GM19023 (cell line): ENCODE data around the gene HSPE1.
"Not testable (repeated sequence)": the region's sequence is repeated elsewhere in the genome, so short reads cannot be mapped to it uniquely, and the experiment has no call there.

Experiments used
- ATAC-seq: cut with Tn5 transposase; IDR thresholded peaks from one replicate; pipeline ENCODE4 v1.9.1; 2021; ENCODE audit warnings: mild to moderate bottlenecking, moderate library complexity; ENCODE audit not compliant: unreplicated experiment

The HSPE1 gene

DNA sequence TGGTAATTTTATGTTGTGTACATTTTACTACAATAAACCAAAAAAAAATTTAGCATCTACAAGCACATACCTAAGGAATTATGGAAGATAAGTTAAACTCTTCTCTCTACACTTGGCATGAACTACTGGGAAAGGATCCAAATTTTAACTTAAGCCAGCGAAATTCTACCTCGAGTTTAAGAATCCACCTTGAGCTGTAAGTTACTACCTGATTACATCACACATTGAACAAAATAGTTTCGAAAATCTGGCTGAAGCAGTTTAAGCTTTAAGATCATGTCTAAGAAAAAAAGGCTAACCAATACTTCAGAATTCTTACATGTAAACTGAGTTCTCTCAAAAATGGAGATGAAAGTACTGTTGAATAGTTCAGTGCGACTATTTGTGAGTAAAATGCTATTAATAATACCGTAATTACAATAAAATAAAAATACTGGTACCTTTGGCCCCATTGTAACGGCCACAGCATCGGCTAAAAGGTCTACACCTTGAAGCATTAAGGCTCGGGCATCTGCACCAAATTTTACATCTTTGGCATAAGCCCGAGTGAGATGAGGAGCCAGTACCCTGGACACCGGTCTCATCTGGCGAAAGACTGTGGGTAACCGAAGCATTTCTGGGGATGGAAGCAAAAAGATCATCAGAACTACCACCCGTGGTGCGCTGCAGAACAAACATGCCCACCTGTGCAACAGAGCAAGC is 1.8 kb upstream of the HSPE1 start:
- no peak for ATAC-seq

DNA sequence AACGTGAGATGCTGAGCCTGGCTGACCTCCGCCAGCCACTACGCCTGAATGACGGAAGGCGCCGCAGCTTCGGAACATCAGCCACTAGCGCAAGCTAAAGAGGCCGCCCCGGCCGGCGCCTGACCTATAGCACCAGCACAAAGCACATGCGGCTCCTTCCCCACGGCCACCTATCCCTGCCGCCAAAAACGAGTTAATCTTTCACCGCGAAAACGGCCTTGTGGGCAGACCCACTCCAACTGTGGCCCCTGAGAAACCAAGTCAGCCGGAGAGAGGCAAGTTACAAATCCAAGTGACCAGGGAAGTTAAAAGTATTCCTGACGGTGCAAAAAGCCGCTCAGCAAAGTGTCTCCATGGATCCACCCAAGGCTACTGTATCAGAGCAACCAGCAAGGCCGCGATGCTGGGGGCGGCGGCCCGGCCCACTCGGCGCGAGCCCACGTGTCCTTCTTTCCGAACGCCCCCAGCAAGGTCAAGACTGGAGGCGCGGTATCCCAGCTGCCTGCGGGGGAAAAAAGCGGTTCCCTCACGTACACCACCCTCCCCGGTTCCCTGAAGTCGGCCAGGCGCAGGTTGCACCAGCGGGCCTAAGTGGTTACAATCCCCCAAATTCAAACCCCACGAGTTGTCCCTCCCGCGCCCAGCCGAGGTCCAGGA is 1.1 kb upstream of the HSPE1 start:
- ATAC-seq, result peak; percentile 13

DNA sequence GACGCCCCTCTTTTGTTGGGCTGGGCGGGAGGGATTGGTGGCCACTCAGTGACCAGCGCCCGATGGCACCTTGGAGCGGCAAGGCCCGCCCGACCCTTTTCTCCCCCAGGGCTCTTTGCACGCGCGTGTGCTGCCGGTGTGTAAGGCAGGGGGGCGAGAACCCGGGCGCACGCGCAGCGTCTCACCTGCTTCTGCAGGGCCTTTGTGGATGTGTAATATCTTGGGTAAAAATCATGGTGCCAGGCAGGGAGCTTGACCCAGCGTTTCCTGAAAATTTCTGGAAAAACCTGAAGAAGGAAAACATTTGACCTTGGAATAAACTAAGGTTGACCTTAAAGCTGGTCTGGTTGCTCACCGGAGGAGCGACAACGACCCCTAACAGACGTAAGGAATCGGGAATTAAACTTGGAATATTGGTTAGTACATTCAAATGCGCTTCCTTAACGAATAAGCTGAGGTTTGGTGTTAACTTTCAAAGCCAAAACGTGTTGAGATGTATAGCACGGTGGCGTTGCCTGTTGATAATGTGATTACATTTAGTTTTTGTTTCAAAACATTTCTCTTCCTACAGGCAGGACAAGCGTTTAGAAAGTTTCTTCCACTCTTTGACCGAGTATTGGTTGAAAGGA is 438 bp downstream of the HSPE1 start:
- ATAC-seq, result peak; percentile 8

DNA sequence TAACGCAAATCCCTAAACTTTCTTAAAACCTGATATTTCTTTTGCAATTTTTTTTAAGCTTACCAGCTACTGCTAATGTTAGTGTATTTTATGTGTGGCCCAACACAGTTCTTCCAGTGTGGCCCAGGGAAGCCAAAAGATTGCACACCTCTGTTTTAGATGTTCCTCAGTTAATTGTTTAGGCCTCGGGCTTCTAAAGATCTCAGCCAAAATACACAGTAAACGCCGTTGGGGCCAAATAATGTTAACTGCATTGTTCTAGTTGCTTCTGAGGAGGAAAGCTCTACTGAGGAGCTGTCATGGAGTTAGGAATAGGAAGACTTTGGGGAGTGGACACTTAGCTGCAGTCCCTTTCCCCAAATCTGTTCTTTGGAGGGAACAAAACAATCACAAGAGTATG is 2.0 kb downstream of the HSPE1 start:
- ATAC-seq, result no peak

DNA sequence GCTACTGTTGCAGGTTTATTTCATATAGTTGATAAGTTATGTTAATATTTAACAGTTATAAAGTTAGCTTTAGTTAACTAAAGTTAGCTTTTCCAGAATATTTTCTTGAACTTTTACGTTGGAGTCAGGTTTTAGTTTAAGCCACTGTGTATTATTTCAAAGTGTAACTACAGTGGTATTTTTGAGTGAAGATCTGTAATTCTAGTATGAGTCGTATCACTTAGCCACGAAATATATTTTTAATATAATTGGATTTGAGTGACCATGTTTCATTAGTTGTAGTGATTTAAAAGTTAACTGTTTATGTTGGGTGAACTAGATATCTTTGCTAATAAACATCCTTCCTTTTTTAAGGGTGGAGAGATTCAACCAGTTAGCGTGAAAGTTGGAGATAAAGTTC is 2.5 kb downstream of the HSPE1 start:
- no peak for ATAC-seq

DNA sequence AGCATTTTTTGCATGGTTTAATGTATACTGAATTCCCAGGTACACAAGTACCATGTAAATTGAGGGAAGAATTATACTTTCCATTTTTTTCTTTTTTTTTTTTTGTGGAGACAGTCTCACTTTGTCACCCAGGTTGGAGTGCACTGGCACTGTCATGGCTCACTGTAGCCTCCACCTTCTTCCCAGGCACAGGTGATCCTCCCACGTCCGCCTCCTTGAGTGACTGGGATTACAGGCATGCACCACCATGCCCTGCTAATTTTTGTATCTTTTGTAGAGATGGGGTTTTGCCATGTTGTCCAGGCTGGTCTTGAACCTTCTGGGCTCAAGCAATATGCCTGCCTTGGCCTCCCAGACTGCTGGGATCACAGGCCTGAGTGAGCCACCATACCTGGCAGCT is 3.8 kb downstream of the HSPE1 start:
- no peak for ATAC-seq

DNA sequence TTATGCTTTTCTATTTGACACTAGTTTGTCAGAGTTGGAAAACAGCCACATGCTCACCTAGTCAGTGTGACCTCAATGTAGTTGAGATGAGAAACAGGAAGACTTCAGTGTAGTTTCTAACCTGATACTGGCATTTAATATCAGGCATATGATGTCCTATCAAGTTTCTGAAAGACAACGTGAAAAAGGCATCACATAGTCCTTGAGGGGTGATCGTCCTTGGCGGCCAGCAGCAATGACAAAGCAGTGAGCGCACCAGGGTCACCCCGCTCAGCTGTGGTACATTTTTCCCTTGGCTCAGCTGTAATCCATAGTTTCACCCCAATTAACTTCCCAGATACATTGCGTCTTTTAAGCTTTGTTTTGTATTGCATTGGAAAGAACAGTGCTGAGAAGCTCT is 4.3 kb downstream of the HSPE1 start:
- ATAC-seq, result no peak

DNA sequence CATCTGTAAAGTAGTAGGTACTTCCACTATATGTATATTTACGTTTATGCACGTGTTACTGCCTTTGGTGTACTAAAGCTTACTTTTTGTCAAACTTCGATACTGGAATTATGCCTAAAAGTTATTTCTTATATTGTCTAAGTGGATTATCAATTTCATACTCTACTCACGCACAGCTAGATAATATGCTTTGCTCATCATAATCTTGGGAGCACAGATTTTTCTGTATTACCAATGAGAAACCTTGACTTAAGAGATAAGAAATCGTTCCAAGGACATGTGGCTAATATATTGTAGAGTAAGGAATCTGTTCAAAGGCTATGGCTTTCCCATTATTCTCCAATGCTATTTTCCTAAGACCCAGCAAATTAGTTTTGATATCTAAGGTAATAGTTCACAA is 6.5 kb downstream of the HSPE1 start:
- no peak for ATAC-seq

DNA sequence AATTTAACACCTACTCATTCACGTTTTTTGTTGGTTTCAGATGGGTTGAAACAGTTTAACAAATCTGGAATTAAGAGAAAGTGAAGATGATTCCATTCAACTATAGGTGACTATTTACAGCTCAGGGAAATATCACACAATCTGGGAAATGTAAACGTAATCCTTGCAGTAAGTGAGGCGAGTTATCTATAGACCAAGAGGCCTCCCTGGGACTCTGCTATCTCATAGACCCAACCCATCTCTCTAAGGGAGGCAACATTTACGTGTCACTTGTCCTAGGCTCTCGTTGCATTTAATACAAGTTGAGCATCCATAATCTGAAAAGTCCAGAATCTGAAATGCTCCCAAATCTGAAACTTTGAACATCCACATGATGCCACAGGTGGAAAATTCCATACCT is 13.7 kb downstream of the HSPE1 start:
- ATAC-seq, result no peak

DNA sequence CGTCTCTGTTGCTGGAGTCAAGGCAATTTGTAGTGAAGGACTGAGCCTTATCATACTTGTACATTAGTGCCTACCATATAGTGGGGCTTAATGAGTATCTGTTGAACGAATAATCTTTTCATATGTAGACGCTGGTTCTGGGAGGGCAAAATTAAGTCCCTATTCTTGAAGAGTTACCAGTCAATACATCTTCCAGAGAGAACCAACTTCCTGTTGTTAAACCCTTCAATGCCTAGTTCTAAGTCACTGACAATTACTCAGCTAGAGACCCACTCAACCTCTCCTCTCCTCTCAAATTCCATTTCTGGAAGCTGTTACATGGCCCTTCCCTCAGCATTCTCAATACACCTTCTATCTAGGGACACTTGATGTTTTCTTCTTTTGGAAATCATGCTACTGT is 14.6 kb downstream of the HSPE1 start:
- ATAC-seq, result no peak

DNA sequence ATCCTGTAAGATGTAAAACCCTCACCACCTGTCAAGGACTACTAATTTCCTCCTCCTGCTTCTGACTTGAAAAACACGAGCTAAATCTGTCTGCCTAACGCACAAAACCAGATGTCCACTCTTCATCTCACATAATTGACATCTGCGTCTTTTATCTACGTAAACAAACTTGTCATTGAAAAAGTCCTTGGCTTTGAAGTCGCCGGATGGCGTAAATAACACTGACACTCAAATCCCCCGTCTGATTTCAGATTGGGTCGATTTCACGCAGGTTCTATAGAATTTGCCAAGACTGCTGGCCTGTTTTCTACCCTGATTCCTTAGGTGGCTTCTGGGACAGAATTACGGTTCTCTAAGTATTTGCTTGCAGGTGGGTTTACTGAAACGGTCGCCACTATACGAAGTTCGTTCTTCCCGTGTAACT is 15.1 kb downstream of the HSPE1 start:
- ATAC-seq, result peak; percentile 3

DNA sequence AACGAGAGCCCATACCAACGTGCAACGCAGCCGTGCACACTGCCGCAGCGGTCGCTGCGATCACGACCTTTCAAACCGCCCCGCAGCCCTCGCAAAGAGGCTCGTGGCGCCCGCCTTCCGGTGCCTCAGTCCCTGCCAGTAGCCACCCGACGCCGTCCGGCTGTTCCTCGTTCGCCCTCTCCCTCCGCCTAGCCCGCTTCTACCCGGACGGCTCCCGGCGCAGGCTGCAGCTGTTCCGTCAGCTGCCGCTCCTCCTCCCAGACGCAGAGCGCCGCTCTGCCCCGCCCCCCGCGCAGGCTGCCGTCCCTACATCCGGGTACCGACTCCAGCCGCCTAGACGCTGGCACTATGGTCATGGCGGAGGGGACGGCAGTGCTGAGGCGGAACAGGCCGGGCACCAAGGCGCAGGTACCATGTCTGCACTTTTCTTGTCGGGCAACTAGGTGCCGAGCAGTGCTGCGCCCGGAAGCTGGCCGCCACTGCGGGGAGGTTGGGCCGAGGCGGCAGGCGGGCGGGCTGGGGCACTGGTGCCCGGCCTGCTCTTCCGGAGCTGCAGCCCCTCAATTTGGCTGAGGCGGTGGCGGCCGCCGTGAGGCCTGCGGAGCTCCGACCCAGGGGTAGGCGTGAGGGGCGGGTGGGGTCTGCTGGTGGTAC is 15.7 kb downstream of the HSPE1 start, which contains the start of gene MOB4:
Gene MOB4, plus strand, starts transcription at position 328 of the 654 bp plus-strand sequence. Its CDS starts 21 bp downstream, at position 349.
- peak; percentile 95 for ATAC-seq

DNA sequence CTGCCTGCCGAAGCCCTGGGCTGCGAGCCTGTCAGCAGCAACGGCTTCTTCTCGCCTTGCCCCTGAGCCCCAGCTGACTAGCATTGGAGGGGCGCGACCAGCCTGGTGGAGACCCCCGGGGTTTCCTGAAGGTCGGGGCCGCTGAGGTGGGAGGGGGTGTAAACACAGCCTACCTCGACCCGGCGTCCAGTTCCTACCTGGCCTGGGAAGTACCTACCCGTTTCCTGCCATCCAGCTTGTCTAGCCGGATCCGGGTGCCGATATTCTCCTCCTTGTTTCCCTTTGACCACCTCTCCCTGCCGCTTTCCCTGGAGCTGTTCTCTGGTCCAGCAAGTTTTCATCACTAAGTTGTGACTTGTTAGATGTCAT is 16.2 kb downstream of the HSPE1 start:
- no peak for ATAC-seq

DNA sequence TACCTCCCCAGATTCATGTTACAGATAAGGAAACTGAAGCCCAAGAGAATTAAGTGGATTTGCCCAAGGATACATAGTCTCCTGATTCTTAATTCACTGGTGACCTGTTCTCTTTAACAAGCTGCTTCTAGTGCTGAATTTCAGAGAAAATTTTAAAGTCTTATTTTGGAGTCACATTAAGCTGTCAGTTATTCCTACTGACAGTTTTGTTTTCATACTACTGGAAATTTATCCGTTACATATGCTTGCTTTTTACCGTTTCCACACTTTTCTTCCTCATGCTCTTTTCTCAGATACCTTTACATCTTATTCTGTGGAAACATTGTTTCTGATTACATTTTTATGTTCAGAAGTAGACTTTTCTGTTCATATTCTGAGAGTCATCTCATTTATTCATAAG is 17.0 kb downstream of the HSPE1 start:
- no peak for ATAC-seq

DNA sequence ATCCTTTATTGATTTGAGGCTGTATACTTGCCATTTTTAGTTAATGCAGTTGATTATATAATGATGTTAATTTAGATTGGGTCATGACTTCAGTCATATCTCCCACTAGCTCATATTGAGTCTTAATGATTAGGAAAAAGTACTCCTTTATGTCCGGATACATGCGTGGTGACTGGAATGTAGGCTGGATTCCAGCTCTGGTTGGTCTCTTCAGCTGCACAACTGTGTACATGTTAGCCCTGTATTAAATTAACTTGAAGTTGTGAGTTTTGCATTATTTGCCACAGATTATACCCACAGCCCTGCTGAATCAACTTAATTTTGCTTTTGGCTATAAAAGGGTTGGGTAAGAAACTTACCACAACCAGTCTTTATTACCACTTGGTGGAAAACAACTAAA is 38.2 kb downstream of the HSPE1 start:
- no peak for ATAC-seq

DNA sequence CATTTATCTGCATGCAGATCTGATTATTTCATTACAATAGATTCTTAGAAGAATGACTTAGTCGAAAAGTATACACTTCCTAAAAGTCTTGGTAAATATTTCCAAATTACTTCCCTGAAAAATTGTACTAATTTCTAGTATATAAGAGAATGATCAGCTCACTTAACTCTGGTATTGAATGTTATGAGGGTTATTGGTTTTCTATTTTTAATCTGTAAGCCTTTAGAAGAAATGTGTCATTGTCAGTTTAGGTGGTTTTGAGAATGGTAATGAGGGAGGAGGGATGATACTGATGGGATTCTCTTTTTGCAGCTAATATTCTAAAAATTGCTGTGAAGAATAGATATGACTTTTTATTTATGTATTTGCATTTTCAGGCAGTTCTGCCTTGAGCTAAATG is 39.6 kb downstream of the HSPE1 start:
- ATAC-seq, result no peak

DNA sequence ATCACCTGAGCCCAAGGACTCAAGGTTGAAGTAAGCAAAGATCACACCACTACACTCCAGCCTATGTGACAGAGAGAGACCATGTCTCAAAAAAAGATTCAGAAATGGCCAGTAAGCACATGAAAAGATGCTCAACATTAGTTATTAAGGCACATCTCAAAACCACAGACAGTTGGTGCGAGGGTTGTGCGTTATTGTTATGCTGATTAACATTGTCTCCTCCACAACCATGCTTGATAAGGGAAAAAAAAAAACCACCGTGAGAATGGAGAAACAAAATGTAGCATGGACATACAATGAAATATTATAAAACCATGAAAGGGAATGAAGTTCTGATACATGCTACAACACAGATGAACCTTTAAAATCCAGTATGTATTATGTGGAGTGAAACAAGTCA is 43.0 kb downstream of the HSPE1 start:
- no peak for ATAC-seq

DNA sequence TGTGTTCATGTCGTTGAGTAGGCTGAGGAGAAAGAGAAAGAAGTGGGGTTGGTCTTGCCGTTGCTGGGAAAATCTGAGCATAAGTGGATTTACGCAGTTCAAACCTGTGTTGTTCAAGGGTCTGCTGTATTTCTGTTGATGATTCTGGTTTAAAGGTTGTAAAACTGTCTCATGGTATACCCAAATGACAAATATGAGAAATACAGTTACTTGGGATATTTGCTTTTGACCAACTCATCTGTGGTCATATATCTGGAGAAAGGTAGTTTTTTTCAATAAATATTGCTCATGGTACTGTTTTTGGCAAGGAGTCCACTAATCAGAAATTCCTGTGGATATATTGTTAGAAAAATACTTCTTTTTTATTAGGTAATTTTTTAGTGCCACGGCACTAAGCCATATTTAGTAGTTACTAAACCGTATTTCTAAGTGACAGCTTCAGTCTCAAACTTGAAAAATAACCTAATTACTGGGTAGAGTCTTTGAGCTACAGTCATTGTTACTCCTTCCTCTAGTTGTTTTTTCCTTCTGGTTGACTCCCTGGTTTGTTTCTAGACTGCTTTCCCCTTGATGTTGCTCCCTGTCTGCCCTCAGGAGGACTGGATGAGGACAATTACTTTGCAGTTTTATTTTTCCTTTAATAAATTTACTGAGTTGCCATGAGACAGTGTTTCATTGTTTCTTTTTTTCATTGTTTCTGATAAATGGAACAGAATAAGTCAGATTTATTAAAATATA is 47.2 kb downstream of the HSPE1 start:
- no peak for ATAC-seq

DNA sequence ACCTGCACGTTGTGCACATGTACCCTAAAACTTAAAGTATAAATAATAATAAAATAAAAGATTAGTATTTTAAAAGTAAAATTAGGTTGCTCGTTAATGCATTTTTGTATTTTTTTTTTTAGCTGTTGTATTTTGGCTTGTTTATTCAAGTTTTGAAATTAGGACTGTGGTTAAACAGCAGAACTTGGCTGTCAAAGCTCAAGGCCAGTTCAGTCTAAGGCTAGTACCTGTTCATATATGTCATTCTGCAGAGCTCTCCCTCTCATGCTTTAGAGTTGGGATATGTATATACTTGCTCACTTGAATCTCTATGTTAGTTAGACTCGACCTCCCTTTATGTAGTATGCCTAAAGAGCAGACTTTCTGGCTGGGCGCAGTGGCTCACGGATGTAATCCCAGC is 48.4 kb downstream of the HSPE1 start:
- no peak for ATAC-seq

DNA sequence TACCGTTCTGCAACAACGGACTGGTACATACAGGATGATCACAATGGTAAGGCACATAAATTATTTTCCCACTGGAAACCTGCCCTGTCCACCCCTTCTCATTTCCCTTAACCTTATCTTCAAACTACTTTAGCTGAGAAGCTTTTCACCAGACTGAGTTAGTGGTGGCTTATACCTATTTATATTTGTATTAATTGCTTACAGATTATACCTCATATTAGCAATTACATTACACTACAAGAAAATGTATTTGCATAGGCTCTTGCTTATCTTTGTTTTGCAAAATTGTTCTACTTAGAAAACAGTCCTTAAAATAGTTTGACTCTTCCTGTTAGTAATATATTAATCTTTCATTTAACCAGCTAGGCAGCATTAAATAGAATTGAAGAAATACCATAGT is 51.1 kb downstream of the HSPE1 start:
- not testable (repeated sequence) for ATAC-seq
